Testis (tissue), 3 donors: Measurements from ENCODE around the gene ZNF473. TPM values are rescaled to one million over a fixed set of nuclear protein-coding genes. Genes with fewer than 3 reads are reported as not detected.

Experiments
- DNase-seq: peaks from one replicate; pipeline ENCODE4 v3.0.0-alpha.2; 2019
- H3K27ac ChIP-seq, 2 donors: fragments of 200-600 bp; sonication (generic); one replicate each; pipeline ENCODE4 v1.5.1; 2019
- H3K27me3 ChIP-seq: fragments of 200-600 bp; sonication (generic); one replicate; pipeline ENCODE4 v1.5.1; 2019
- H3K36me3 ChIP-seq: fragments of 200-600 bp; sonication (generic); one replicate; pipeline ENCODE4 v1.5.1; 2017; ENCODE audit warnings: low read depth; ENCODE audit errors: missing control alignments
- H3K4me1 ChIP-seq: fragments of 200-600 bp; sonication (generic); one replicate; pipeline ENCODE4 v1.5.1; 2019
- H3K4me3 ChIP-seq, 2 donors: fragments of 200-600 bp; sonication (generic); one replicate each; pipeline ENCODE4 v1.5.1; 2017 to 2019
- H3K9me3 ChIP-seq: fragments of 200-600 bp; sonication (generic); one replicate; pipeline ENCODE4 v1.5.1; 2017
- CTCF ChIP-seq, 3 experiments: fragments of 450-650 bp in 2 of 3; fragments of 200-600 bp in 1 of 3; sonication (generic) in 1 of 3; IDR thresholded peaks; one replicate each; pipeline ENCODE4 v1.5.1; 2016 to 2019; ENCODE audit warnings: antibody characterized with exemption in 3 of 3, mild to moderate bottlenecking in 2 of 3, moderate library complexity in 1 of 3
- POLR2A ChIP-seq: fragments of 450-650 bp; IDR thresholded peaks from one replicate; pipeline ENCODE4 v1.6.1; 2017; ENCODE audit warnings: antibody characterized with exemption, mild to moderate bottlenecking, moderate library complexity
- WGBS, 2 donors: methylation state at CpG; one replicate each; pipeline ENCODE4 v1.1.5; 2018; 5-methylcytosine and 5-hydroxymethylcytosine counted together
- intact Hi-C: fragments of 100-400 bp; cut with DNase I; formaldehyde crosslinking; loops from one replicate; pipeline ENCODE4 v1.15.1; 2023; ENCODE audit warnings: low total_unique reads
- polyA plus RNA-seq: library from polyadenylated mRNA; stranded (reverse); fragments of 350-450 nt; fragmentation: Illumina TruSeq; extraction: RNeasy Lipid Tissue Mini Kit (QIAGEN cat#74804); gene quantifications from one replicate; pipeline ENCODE4 v1.2.3, GENCODE V29; 2014; ENCODE audit warnings: low read depth, low replicate concordance; ENCODE audit not compliant: insufficient read depth
- total RNA-seq, 2 donors: library from RNA; depleted of rRNA; stranded (reverse); fragments of >200 nt; gene quantifications; one replicate each; pipeline ENCODE4 v1.2.3, GENCODE V29; 2016

ZNF473 gene
- total and polyA plus RNA-seq, 3 donors from 2014 or later: 77.7 to 106 (median 92.8) TPM

GRCh38 chr19:50040967-50041366 lies 15.2 kb downstream of the ZNF473 start:
- Histone ChIP-seq H3K36me3 (no peaks in the 10 kb centered on the region), H3K4me1 (no peaks in the 10 kb centered on the region), H3K9me3 (no peaks in the 10 kb centered on the region), H3K4me3 (no peak overlapping the region), H3K27me3 (no peaks in the 10 kb centered on the region), H3K27ac (no peak overlapping the region)
- DNase-seq: no peak
- TF ChIP-seq POLR2A (no peak), CTCF (IDR thresholded peaks at IDR 0.05) (no peak)
- intact Hi-C loops: no loop called here
- 78 to 81% methylated on average over 6 of the region's 6 CpGs for WGBS, 2 donors

- TF ChIP-seq POLR2A (no peak), CTCF (IDR thresholded peaks at IDR 0.05) (no peak)
- Histone ChIP-seq H3K4me3 (no peak overlapping the region), H3K27ac (no peak overlapping the region), H3K27me3 (no peaks in the 10 kb centered on the region), H3K4me1 (no peaks in the 10 kb centered on the region), H3K36me3 (no peaks in the 10 kb centered on the region), H3K9me3 (no peaks in the 10 kb centered on the region)
- DNase-seq: no peak
- 94 to 97% methylated on average over 6 of the region's 6 CpGs for WGBS, 2 donors
- intact Hi-C loops: no loop called here
Measured at GRCh38 chr19:50042363-50043024, 16.7 kb downstream of the ZNF473 start.

- Histone ChIP-seq H3K36me3 (no peaks in the 10 kb centered on the region), H3K27ac (no peak overlapping the region), H3K4me1 (no peaks in the 10 kb centered on the region), H3K9me3 (no peaks in the 10 kb centered on the region), H3K4me3 (no peak overlapping the region), H3K27me3 (no peaks in the 10 kb centered on the region)
- TF ChIP-seq POLR2A (no peak), CTCF (IDR thresholded peaks at IDR 0.05) (no peak)
- intact Hi-C loops: no loop called here
- 95 to 97% methylated on average over 2 of the region's 2 CpGs for WGBS, 2 donors
- no peak for DNase-seq
Measured at GRCh38 chr19:50043967-50044366, 18.2 kb downstream of the ZNF473 start.

- DNase-seq: no peak
- intact Hi-C loops: no loop called here
- H3K36me3 ChIP-seq: no peaks in the 10 kb centered on the region
- H3K27ac ChIP-seq: no peak overlapping the region
- H3K4me3 ChIP-seq: no peak overlapping the region
- H3K4me1 ChIP-seq: no peaks in the 10 kb centered on the region
- TF ChIP-seq POLR2A: no peak
- TF ChIP-seq CTCF (IDR thresholded peaks at IDR 0.05): no peak
- no peaks in the 10 kb centered on the region for H3K9me3 ChIP-seq
- H3K27me3 ChIP-seq: no peaks in the 10 kb centered on the region
- 93 to 99% methylated on average over 7 of the region's 7 CpGs for WGBS, 2 donors
Measured at GRCh38 chr19:50044922-50045321, 19.1 kb downstream of the ZNF473 start.
